WERI-Rb-1 (cell line): Measurements from ENCODE around the gene FCRLA.
"Not testable (repeated sequence)": the region's sequence is repeated elsewhere in the genome, so short reads cannot be mapped to it uniquely, and the experiment has no call there.

Source experiments
- DNase-seq: peaks from one replicate; pipeline ENCODE4 v3.0.0-alpha.2; 2020
- H3K27ac ChIP-seq: fragments of 250-450 bp; sonication (Bioruptor Pico); 2 replicates; pipeline ENCODE4 v1.5.1; 2020; ENCODE audit warnings: mild to moderate bottlenecking, moderate library complexity
- H3K27me3 ChIP-seq: fragments of 250-450 bp; sonication (Bioruptor Pico); 2 replicates; pipeline ENCODE4 v1.5.1; 2021; ENCODE audit warnings: mild to moderate bottlenecking, low read depth, moderate library complexity; ENCODE audit not compliant: insufficient read depth, severe bottlenecking
- H3K36me3 ChIP-seq: fragments of 250-450 bp; sonication (Bioruptor Pico); 2 replicates; pipeline ENCODE4 v1.5.1; 2020; ENCODE audit warnings: mild to moderate bottlenecking, moderate library complexity
- H3K4me3 ChIP-seq: 2 replicates; pipeline ENCODE4 v1.5.1; 2011; ENCODE audit warnings: low read depth, mild to moderate bottlenecking, control low read depth, low read length
- H3K9me3 ChIP-seq: fragments of 250-450 bp; sonication (Bioruptor Pico); 2 replicates; pipeline ENCODE4 v1.5.1; 2021; ENCODE audit warnings: mild to moderate bottlenecking, moderate library complexity; ENCODE audit not compliant: severe bottlenecking
- CTCF ChIP-seq: IDR thresholded peaks from 2 replicates; pipeline ENCODE4 v1.5.1; 2011; ENCODE audit warnings: low read depth, mild to moderate bottlenecking, control low read depth, inconsistent platforms, low read length

The FCRLA gene

GRCh38 chr1:161722406-161722805 lies 15.4 kb downstream of the FCRLA start:
- peaks cover 2% of the 10 kb centered on the region for H3K9me3 ChIP-seq
- no peak for DNase-seq
- H3K4me3 ChIP-seq = no peak overlapping the region

GRCh38 chr1:161723459-161724141 lies 16.6 kb downstream of the FCRLA start:
- TF ChIP-seq CTCF = no peak
- Histone ChIP-seq H3K36me3 (no peaks in the 10 kb centered on the region; the same call in 1 of the 2 replicates), H3K27ac (no peak overlapping the region), H3K4me3 (no peak overlapping the region), H3K9me3 (peaks cover 2% of the 10 kb centered on the region), H3K27me3 (peaks cover 99% of the 10 kb centered on the region)
- DNase-seq = no peak

More at GRCh38 chr1:161722406-161722805, 15.4 kb downstream of the FCRLA start:
- H3K36me3 ChIP-seq = no peaks in the 10 kb centered on the region; the same call in 1 of the 2 replicates
- H3K27me3 ChIP-seq = peaks cover 99% of the 10 kb centered on the region
- H3K27ac ChIP-seq = no peak overlapping the region
- no peak for TF ChIP-seq CTCF

- TF ChIP-seq CTCF = 0 out of 2 replicates have a peak, but pooled peaks have one; percentile 13
- not testable (repeated sequence) for H3K36me3 ChIP-seq, DNase-seq, H3K27ac ChIP-seq, H3K9me3 ChIP-seq
- peak overlapping the region; percentile 54 for H3K4me3 ChIP-seq
- peaks cover 99% of the 10 kb centered on the region for H3K27me3 ChIP-seq
These were observed 18.4 kb downstream of the FCRLA start for GRCh38 chr1:161725258-161725907.

- Histone ChIP-seq H3K36me3 (no peaks in the 10 kb centered on the region; the same call in 1 of the 2 replicates), H3K9me3 (peaks cover 2% of the 10 kb centered on the region), H3K27ac (no peak overlapping the region), H3K27me3 (peaks cover 99% of the 10 kb centered on the region), H3K4me3 (peak overlapping the region; percentile 54)
- no peak for TF ChIP-seq CTCF
- DNase-seq = peak; percentile 52
These were observed 19.0 kb downstream of the FCRLA start for GRCh38 chr1:161725908-161726472.

GRCh38 chr1:161726473-161727255 lies 19.6 kb downstream of the FCRLA start:
- H3K27ac ChIP-seq = no peak overlapping the region
- H3K36me3 ChIP-seq = no peaks in the 10 kb centered on the region; the same call in 1 of the 2 replicates
- peaks cover 2% of the 10 kb centered on the region for H3K9me3 ChIP-seq
- TF ChIP-seq CTCF = peak; percentile 22
- peak; percentile 90 for DNase-seq
- H3K27me3 ChIP-seq = peaks cover 99% of the 10 kb centered on the region
- H3K4me3 ChIP-seq = peak overlapping the region; percentile 54
